Gastrocnemius medialis (tissue), 4 donors: ENCODE measurements around the gene PPIA.

Experiments used
- CTCF ChIP-seq, 5 experiments: fragments of 450-650 bp in 3 of 5; fragments of 200-600 bp in 2 of 5; sonication (generic) in 2 of 5; IDR thresholded peaks in 4 of 5; conservative IDR thresholded peaks in 1 of 5; 1 replicate in 4 of 5; 2 replicates in 1 of 5; pipeline ENCODE4 v1.5.1; 2016 to 2019; ENCODE audit warnings: antibody characterized with exemption in 5 of 5, mild to moderate bottlenecking in 3 of 5, moderate library complexity in 3 of 5
- POLR2A ChIP-seq, 2 donors: fragments of 450-650 bp; IDR thresholded peaks; one replicate each; pipeline ENCODE4 v1.6.1; 2017; ENCODE audit warnings: antibody characterized with exemption in 2 of 2, mild to moderate bottlenecking in 2 of 2, moderate library complexity in 2 of 2

GRCh38 chr7:44768628-44769371 lies 27.7 kb upstream of the PPIA start:
- no peak for TF ChIP-seq CTCF (IDR thresholded peaks at IDR 0.05 in 4 of 5, conservative IDR thresholded peaks at IDR 0.05 in 1 of 5)
- no peak for TF ChIP-seq POLR2A (IDR thresholded peaks at IDR 0.05)
